ENCODE measurements around the gene RABGAP1L.

The RABGAP1L gene

GRCh38 chr1:174397261-174397660 is 237.9 kb downstream of the RABGAP1L start:
- no peak overlapping the region for H3K4me3 ChIP-seq (ENCODE audit: low read depth, low read length)
- TF ChIP-seq, protein P1, sequence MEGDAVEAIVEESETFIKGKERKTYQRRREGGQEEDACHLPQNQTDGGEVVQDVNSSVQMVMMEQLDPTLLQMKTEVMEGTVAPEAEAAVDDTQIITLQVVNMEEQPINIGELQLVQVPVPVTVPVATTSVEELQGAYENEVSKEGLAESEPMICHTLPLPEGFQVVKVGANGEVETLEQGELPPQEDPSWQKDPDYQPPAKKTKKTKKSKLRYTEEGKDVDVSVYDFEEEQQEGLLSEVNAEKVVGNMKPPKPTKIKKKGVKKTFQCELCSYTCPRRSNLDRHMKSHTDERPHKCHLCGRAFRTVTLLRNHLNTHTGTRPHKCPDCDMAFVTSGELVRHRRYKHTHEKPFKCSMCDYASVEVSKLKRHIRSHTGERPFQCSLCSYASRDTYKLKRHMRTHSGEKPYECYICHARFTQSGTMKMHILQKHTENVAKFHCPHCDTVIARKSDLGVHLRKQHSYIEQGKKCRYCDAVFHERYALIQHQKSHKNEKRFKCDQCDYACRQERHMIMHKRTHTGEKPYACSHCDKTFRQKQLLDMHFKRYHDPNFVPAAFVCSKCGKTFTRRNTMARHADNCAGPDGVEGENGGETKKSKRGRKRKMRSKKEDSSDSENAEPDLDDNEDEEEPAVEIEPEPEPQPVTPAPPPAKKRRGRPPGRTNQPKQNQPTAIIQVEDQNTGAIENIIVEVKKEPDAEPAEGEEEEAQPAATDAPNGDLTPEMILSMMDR (IDR thresholded peaks at IDR 0.05; ENCODE audit: low read depth, low read length) = no peak

GRCh38 chr1:174398246-174398645 is 238.9 kb downstream of the RABGAP1L start:
- no peak overlapping the region for H3K4me3 ChIP-seq (ENCODE audit: low read depth, low read length)
- TF ChIP-seq, protein P1 (IDR thresholded peaks at IDR 0.05; ENCODE audit: low read depth, low read length) = no peak

GRCh38 chr1:174399211-174399610 is 239.9 kb downstream of the RABGAP1L start:
- H3K4me3 ChIP-seq (ENCODE audit: low read depth, low read length) = no peak overlapping the region
- TF ChIP-seq, protein P1 (IDR thresholded peaks at IDR 0.05; ENCODE audit: low read depth, low read length) = no peak

DNA sequence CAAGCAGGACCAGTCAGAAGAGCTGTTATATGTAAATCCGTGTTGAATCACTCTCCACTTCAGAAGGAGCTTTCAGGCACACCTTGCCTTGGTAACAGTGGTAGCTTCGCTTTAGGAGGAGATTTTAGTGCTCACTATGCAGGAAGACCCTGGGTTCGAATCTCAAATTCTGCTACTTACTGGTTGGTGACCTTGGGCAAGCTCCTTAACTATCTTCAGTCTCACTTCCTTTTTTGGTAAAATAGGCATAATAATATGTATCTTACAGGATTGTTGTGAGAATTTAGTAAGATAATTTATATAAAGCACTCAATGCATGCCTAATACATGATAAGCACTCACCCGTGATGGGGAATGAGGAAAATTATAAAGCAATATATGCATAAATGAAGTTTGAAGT is 241.8 kb downstream of the RABGAP1L start:
- TF ChIP-seq, protein P1 (IDR thresholded peaks at IDR 0.05; ENCODE audit: low read depth, low read length) = no peak

DNA sequence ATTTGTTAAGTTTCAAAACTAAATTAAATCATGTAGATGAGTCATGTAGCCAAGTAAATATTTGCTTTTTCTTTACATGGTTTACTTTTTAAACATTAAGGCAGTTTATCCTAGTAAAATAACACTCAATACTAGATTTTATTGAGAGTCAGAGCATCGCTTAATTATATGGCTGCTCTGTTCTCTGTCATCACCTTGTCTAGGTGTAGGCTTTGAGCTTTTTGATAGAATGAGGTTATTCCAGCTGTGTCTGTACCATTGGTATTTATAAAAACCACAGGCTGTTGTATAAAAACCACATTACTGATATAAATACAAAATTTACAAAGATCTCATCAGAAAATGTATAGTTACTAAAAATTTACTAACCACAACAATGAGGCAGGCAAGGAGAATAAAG is 245.9 kb downstream of the RABGAP1L start:
- TF ChIP-seq, protein P1 (IDR thresholded peaks at IDR 0.05; ENCODE audit: low read depth, low read length) = no peak
- H3K4me3 ChIP-seq (ENCODE audit: low read depth, low read length) = no peak overlapping the region

More for the DNA sequence above, 241.8 kb downstream of the RABGAP1L start:
- H3K4me3 ChIP-seq (ENCODE audit: low read depth, low read length) = no peak overlapping the region

DNA sequence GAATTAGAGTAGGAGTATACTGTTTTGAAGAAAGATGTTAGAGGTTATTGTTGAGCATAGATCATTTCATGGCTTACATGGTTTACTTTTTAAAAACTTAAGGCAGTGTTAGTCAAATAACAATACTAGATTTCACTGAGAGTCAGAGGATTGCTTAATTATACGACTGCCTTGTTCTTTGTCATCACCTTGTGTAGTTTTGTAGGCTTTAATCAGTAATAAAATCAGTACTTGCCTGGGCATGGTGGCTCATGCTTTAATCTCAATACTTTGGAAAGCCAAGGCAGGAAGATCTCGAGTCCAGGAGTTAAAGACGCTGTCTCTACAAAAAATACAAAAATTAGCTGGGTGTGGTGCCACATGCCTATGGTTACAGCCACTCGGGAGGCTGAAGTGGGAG is 247.1 kb downstream of the RABGAP1L start:
- TF ChIP-seq, protein P1 (IDR thresholded peaks at IDR 0.05; ENCODE audit: low read depth, low read length) = no peak
- H3K4me3 ChIP-seq (ENCODE audit: low read depth, low read length) = no peak overlapping the region

GRCh38 chr1:174407665-174408064 is 248.3 kb downstream of the RABGAP1L start:
- no peak overlapping the region for H3K4me3 ChIP-seq (ENCODE audit: low read depth, low read length)
- TF ChIP-seq, protein P1 (IDR thresholded peaks at IDR 0.05; ENCODE audit: low read depth, low read length) = no peak

Data from WI38 (cell line).